AG04449 (cell line): ENCODE results near the gene ZNF561.
"Not testable (repeated sequence)": the region's sequence is repeated elsewhere in the genome, so short reads cannot be mapped to it uniquely, and the experiment has no call there.

Experiments
- CTCF ChIA-PET: fragments of 350-600 bp; formaldehyde crosslinking; extraction: SDS; loops from one replicate; lab custom pipeline; 2021; ENCODE audit warnings: antibody characterized with exemption; lab: Yijun Ruan, JAX
- POLR2A ChIA-PET: fragments of 400-600, 350-600 bp; formaldehyde crosslinking; extraction: SDS; loops from one replicate; lab custom pipeline; 2020; ENCODE audit warnings: antibody characterized with exemption, inconsistent platforms; lab: Yijun Ruan, JAX
- DNase-seq: peaks from one replicate; pipeline ENCODE4 v3.0.0-alpha.2; 2010; ENCODE audit warnings: low read depth, low spot score
- H3K4me3 ChIP-seq: 2 replicates; pipeline ENCODE4 v1.5.1; 2011; ENCODE audit warnings: low read depth, mild to moderate bottlenecking, control low read depth, low read length
- TF ChIP-seq, protein P1 (sequence below): IDR thresholded peaks from one replicate; pipeline ENCODE4 v1.5.1; 2011; ENCODE audit warnings: mild to moderate bottlenecking, moderate library complexity, low read length, control low read depth, inconsistent platforms; ENCODE audit not compliant: insufficient read depth; ENCODE audit errors: missing control alignments

Gene ZNF561

DNA sequence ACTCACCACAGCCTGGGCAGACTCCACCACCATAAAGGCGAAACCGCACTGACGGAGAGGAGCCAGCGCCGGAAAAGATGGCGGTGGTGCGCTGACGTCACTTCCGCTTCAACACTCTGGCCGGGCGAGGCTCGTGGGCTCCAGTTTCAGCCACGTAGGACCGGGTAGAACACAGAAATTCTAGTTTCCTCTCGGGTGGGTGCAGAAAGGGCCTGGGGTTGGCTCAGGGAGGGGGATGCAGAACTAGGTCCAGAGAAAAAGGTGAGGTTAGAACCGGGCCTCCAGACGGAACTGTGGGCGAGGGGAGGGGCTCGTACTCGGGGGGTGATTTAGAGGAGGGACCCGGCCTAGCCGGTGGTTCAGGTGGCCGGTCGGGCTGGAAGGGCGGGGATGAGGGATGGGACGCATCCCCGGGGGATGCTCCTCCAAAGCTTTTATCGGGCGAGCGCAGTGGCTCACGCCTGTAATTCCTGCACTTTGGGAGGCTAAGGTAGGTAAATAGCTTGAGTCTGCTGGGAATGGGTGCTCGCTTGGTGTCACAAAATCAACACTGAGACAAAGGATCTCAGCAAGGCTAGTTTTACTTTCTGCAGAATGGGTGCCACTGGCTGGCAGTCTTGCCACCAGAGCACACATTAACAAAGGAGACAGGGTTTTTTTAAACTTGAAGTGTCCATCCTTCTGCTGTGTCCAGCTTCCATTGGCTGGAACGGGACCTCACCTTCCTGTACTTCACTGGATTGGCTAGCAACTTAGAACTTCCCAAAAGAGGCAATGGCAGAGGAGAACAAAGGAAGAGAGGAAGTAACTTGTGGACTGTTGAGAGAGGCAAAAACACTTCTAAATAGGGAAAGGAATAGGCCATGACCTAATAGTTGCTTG lies at the start of gene ZNF561:
Gene ZNF561 (minus strand): TSS at position 77 of the 882 bp plus-strand sequence. CDS start 1,776 bp downstream, outside the sequence.
- ChIA-PET POLR2A (interaction anchor here (0.6 to 1.1 kb wide), 2 partner anchors 39 to 108 kb away, joined by 3 read pairs; no protein-coding TSS in a partner anchor), CTCF (interaction anchor here (1.1 to 3.7 kb wide), 6 partner anchors 35 to 216 kb away, joined by 3 to 16 read pairs (median 4); partner anchors contain the start of gene PIN1)
- DNase-seq = peak; percentile 52
- H3K4me3 ChIP-seq = peak within 1 kb of the TSS; percentile 99
- TF ChIP-seq, protein P1, sequence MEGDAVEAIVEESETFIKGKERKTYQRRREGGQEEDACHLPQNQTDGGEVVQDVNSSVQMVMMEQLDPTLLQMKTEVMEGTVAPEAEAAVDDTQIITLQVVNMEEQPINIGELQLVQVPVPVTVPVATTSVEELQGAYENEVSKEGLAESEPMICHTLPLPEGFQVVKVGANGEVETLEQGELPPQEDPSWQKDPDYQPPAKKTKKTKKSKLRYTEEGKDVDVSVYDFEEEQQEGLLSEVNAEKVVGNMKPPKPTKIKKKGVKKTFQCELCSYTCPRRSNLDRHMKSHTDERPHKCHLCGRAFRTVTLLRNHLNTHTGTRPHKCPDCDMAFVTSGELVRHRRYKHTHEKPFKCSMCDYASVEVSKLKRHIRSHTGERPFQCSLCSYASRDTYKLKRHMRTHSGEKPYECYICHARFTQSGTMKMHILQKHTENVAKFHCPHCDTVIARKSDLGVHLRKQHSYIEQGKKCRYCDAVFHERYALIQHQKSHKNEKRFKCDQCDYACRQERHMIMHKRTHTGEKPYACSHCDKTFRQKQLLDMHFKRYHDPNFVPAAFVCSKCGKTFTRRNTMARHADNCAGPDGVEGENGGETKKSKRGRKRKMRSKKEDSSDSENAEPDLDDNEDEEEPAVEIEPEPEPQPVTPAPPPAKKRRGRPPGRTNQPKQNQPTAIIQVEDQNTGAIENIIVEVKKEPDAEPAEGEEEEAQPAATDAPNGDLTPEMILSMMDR = no peak

DNA sequence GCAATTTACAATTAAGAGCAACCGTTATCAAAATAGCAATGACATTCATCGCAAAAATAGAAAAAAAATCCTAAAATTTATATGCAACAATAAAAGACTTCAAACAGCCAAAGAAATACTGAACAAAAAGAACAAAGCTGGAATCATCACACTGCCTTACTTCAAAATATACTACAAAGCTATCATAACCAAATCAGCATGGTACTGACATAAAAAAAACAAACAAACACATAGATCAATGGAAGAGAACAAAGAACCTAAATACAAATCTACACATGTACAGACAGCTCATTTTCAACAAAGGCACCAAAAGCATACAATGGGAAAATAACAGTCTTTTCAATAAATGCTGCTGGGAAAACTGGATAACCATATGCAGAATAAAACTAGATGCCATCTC lies 47.5 kb upstream of the ZNF561 start:
- DNase-seq = no peak
- TF ChIP-seq, protein P1 = no peak
- no peak overlapping the region for H3K4me3 ChIP-seq
- ChIA-PET CTCF (interaction anchor here (0.9 kb wide), 1 partner anchor 34 kb away, joined by 4 read pairs; no protein-coding TSS in a partner anchor), POLR2A (no interaction called here)

DNA sequence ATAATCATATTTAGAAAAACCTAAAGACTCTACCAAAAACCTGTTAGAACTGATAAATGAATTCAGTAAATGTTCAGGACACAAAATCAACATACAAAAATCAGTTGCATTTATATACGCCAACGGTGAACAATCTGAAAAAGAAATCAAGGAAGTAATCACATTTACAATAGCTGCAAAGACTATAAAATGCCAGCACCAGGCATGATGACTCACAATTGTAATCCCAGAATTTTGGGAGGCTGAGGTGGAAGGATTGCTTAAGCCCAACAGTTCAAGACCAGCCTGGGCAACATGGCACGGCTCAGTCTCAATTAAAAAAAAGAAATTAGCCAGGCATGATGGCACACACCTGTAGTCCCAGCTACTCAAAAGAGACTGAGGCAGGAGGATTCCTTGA lies 46.9 kb upstream of the ZNF561 start:
- POLR2A ChIA-PET = interaction anchor here (0.7 kb wide), 1 partner anchor 1315 kb away, joined by 3 read pairs; no protein-coding TSS in a partner anchor
- no peak overlapping the region for H3K4me3 ChIP-seq
- CTCF ChIA-PET = no interaction called here
- TF ChIP-seq, protein P1 = no peak
- no peak for DNase-seq

DNA sequence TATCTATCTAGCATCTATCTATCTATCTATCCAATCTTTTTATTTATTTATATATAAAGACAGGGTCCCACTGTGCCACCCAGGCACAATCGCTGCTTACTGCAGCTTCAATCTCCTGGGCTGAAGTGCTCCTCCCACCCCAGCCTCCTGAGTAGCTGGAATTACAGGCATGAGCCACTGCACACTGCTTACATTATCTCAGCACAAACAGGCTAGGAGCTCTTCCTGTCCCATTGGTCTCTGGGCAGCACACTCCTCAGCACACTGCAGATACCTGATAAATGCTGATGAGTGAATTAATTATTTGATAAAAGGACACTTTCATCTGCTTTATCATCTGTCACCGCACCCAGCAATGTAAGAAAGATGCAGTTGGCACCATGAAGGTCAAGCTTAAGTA lies 37.7 kb upstream of the ZNF561 start:
- TF ChIP-seq, protein P1 = no peak
- no peak overlapping the region for H3K4me3 ChIP-seq
- no peak for DNase-seq
- CTCF ChIA-PET = interaction anchor here (1.3 kb wide), 1 partner anchor 33 kb away, joined by 4 read pairs; no protein-coding TSS in a partner anchor
- POLR2A ChIA-PET = no interaction called here

DNA sequence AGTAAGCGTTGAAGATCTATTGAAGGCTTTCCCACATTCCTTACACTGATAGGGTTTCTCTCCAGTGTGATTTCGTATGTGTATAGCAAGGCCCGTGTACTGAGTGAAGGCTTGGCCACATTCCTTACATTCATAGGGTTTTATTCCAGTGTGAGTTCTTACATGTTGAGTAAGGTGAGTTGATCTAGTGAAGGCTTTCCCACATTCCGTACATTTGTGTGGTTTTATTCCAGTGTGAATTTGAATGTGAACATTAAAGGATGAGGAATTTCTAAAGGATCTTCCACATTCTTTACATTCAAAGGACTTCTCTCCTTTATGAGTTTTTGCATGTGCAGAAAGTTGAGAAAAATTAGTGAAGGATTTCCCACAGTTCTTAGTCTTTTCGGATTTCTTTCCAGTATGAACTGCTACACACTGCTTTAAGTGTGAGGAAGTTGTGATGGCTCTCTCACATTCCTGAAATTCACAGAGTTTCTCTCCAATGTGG lies 32.1 kb upstream of the ZNF561 start:
- DNase-seq, H3K4me3 ChIP-seq, POLR2A ChIA-PET, CTCF ChIA-PET: not testable (repeated sequence)

DNA sequence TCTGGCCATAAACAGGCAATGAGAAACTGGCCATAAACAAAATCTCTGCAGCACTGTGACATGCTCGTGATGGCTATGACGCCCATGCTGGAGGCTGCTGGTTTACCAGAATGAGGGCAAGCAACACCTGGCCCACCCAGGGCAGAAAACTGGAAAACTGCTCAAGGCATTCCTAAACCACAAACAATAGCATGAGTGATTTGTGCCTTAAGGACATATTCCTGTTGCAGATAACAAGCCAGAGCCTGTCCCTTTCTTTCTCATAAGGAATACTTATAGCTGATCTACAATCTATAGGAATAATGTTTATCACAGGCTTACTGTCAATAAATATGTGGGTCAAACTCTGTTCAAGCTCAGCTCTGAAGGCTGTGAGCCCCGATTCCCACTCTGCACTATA lies 30.4 kb upstream of the ZNF561 start:
- POLR2A ChIA-PET, H3K4me3 ChIP-seq, DNase-seq: not testable (repeated sequence)
- CTCF ChIA-PET = interaction anchor here (1.1 kb wide), 1 partner anchor 26 kb away, joined by 5 read pairs; no protein-coding TSS in a partner anchor

DNA sequence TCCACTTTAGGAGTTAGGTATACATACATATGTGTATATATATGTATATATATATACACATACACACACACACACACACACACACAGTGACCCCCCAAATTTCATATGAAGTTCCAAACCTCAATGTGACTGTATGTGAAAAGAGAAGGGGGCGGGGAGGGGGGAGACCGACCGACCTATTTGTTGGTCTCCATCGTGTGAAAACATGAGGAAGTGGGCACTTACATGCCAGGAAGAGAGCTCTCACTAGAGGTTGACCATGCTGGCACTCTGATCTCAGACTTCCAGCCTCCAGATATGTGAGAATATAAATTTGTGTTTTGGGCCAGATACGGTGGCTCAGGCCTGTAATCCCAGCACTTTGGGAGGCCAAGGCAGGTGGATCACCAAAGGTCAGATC lies 29.3 kb upstream of the ZNF561 start:
- TF ChIP-seq, protein P1 = no peak
- CTCF ChIA-PET = interaction anchor here (1.4 kb wide), 1 partner anchor 10 kb away, joined by 3 read pairs; no protein-coding TSS in a partner anchor
- H3K4me3 ChIP-seq = no peak overlapping the region
- no peak for DNase-seq
- POLR2A ChIA-PET = no interaction called here
